HG03342 (cell line): ENCODE results near the gene NDOR1.

ENCODE experiments used
- ATAC-seq: cut with Tn5 transposase; IDR thresholded peaks from one replicate; pipeline ENCODE4 v1.9.1; 2021; ENCODE audit warnings: mild to moderate bottlenecking, moderate library complexity; ENCODE audit not compliant: unreplicated experiment

NDOR1 gene

GRCh38 chr9:137182836-137183235 lies 22.7 kb upstream of the NDOR1 start:
- no peak for ATAC-seq

- ATAC-seq: no peak
Observed at GRCh38 chr9:137183980-137184595, 21.4 kb upstream of the NDOR1 start.

DNA sequence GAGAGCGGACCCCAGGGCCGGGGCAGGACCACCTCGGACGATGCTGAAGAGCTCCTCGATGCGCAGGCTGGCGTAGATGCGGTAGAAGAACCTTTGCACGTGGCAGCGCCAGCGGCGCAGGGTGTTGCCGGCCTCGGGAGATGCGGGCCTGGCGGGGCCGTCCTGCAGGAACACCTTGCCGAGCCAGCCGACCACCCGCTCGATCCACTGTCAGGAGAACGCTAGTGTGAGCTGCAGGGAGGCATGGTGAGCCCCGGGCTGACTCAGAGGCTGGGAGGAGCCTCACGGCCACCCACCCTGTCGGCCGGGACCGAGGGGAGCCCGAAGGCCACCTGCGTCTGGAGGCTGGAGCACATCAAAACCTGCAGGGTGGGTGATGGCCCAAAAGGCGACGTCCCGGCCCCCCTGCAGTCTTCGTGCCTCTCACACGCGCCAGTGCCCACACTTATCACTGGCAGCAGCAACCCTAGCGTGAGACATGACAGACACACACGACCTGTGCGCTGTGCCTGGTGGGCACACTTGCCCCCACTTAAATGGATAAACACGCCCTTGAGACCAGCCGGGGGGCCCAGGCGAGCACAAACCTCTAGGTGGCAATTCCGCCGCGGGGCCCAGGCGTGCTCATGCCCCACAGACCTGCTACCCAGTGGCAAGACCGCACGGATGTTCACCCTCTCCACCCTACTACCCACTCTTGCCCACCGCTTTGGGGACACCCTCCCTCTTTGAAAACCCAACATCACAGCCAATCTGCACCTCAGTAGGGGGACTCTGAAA lies 20.4 kb upstream of the NDOR1 start:
- ATAC-seq: no peak

GRCh38 chr9:137185921-137186320 lies 19.6 kb upstream of the NDOR1 start:
- no peak for ATAC-seq

DNA sequence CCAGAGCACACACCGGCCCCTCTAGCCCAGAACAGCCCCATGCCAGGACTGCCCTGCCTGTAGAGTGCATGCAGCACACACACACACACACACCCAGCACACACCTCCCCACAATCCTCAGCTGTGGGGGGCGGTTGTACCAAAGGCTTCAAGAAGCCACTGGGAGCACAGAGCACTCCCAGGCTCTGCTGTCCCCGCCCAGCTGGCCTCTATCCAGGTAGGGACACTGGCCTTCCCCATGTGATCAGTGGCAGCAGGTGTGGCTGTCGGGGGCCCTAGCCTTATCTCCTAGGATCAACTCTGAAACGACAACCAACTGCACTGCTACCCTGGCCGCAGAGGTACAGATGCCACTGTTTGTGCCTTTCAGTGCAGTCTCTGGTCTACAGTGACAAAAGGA lies 19.1 kb upstream of the NDOR1 start:
- no peak for ATAC-seq

DNA sequence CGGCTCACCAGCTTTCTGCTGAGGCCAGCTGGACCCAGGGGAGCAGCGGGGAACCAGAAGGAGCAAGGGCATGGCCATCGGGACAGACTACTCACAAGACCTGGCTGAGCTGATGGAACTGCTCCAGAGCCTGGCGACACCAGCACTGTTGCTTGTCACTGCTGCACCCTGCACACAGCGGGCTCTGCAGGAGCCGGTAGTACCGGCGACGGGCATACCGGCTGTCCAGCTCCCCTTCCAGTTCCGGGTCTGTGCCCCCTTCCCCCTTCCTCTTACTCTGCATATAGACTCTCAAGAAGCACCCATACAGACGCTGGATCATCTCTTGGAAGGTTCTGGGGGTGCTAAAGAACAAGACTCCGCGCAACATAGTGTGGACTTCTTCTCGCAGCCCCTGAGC lies 18.1 kb upstream of the NDOR1 start:
- ATAC-seq: no peak

DNA sequence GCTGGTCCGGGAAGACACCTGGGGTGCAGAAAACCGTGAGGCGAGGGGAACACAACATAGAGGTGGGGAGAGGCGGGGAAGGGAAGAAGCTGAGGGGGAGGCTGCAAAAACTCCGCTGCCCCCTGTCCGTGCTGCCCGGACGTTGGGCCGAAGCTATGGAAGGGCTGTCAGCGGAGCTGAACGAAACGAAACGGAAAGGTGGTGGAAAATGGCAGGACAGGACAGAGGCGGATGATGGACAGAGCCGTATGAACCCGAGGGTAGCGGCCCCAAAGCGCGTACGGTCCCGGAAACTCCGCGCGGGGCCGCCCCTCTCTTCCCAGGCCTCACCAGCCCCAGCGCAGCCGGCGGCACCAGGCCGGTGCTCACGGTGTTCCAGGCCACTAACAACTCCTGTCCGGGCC lies 17.4 kb upstream of the NDOR1 start:
- ATAC-seq: no peak

DNA sequence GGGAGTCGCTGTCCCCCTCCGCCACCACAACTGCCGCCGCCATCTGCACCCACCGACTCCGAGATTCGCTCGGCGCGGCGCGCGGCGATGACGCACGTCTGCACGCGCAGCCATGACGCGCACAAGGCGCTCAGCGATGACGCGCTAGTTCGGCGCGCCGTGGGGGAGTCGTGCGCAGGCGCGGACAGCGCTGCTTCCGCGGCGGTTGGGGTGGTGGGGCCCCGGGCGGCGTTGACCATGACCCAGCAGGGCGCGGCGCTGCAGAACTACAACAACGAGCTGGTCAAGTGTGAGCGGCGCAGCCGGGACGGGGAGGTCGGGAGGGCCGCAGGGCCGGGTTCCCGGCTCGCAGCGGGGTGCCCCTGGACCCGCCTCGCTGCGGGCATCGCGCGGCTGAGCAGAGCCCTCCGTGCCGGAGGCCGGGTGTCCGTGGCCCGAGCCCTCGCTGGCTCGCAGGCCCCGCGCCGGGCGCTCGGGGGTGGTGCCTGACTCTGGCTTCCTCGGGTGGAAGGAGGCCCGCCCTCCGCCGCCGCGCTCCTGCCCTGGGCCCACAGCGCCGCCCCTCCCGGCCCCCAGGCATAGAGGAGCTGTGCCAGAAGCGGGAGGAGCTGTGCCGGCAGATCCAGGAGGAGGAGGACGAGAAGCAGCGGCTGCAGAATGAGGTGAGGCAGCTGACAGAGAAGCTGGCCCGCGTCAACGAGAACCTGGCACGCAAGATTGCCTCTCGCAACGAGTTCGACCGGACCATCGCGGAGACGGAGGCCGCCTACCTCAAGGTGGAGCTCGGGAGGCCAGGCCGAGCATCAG lies 16.8 kb upstream of the NDOR1 start, which contains the start of the genes ANAPC2 and SSNA1:
Gene ANAPC2, minus strand, starts transcription at position 71 of the 807 bp plus-strand sequence. Its CDS starts 28 bp downstream, at position 43.
Gene SSNA1, plus strand, starts transcription at position 187 of the 807 bp plus-strand sequence. Its CDS starts 51 bp downstream, at position 238.
- peak; percentile 78 for ATAC-seq

DNA sequence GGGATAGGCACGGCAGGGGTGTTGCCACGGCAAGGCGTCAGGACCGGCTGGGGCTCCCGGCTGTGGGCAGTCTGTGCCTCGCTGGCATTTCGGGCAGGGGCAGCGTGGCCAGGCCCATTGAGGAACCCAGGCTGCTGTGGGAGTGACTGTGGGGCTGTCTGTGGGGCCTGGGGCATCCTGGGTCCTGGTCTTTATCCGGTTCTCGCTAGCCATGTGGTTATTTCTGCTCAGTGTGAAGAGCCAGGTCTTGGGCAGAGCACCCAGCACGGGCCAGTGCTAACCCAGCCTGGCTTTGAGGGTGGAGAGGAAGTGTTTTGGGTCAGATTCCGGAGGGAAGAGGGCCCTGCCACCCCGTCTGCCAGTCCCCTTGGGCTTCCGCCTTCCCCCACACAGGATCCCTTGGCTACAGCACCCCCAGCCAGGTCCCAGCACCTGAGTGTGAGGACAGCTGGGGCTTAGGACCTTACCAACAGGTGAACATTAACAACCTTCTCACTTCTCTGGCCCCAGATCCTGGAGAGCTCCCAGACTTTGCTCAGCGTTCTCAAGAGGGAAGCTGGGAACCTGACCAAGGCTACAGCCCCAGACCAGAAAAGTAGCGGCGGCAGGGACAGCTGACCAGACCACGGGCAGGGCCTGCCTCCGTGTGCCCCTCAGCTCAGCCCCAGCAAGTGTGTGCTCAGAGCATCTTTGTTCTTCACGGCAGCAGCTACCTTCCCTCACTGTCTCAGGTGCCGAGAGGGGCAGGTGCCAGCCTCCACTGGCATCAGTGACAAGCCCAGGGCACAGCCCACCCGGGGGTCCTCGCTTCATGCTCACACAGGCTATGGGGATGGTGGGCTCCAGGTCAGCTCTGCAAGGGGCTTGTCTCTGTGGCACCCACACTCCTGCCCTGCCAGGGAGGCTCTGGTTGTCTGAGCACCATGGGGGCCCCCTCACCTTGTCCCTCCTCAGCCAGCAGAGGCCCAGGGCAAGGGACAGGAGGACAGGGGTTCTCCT lies 15.9 kb upstream of the NDOR1 start:
- no peak for ATAC-seq

GRCh38 chr9:137190315-137190856 lies 15.1 kb upstream of the NDOR1 start:
- ATAC-seq: no peak

- ATAC-seq: no peak
Observed at GRCh38 chr9:137191245-137191644, 14.3 kb upstream of the NDOR1 start.

DNA sequence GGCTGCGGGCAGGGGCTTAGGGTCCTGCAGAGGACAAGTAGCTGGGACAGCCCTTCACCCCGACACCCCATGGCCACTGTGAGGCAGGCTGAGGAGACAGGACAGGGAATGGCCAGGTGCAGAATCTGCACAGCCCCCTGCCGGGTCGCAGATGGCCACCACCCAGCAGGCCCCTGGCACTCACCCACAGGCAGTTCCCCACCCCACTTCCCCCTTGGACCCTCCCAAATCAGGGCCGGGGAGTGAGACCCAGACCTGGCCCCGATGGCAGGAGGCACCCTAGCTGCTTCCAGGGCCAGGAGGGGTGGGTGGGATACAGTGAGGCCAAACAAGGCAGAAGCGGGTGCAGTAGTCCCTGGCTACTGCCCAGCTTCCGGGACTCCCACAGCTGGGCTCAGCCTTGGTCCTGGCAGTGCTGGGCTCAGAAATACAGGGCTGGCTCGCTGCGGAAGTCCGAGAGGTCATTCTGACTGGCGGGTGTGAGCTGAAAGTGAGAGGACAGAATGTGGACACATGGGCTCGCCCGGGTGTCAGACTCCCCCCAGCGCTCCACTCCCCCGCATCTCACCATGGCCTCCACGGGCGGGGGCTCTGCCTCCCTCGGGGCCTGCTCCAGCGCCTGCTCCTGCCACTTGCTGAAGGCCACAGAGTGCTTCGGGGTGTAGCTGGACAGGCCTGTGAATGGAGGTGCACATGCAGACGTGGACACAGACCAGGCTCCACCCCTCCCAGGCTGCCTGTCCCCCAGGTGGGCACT lies 13.6 kb upstream of the NDOR1 start:
- ATAC-seq: no peak

GRCh38 chr9:137192448-137192780 lies 13.1 kb upstream of the NDOR1 start:
- no peak for ATAC-seq

GRCh38 chr9:137192859-137193258 lies 12.6 kb upstream of the NDOR1 start:
- no peak for ATAC-seq

GRCh38 chr9:137193771-137194170 lies 11.7 kb upstream of the NDOR1 start:
- ATAC-seq: no peak

DNA sequence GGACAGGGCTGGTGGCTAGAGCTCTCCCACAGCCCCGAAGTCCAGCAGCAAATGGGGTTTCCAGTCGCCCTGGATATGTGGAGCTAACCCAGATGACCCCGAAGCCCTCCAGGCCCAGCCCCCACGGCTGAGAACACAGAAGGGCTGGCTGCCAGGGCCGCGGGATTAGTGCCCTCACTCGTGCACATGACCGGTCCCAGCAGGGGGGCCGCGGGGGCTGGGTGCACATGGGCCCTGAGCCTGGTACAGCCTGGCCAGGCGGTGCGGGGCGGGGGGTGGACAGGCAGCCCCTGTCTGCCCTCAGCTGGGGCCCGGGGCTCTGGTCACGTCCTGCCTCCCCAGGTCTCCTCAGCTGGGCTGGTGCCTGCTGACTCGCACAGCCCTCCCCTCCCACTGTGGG lies 11.1 kb upstream of the NDOR1 start:
- ATAC-seq: no peak

GRCh38 chr9:137194909-137195308 lies 10.6 kb upstream of the NDOR1 start:
- ATAC-seq: no peak

DNA sequence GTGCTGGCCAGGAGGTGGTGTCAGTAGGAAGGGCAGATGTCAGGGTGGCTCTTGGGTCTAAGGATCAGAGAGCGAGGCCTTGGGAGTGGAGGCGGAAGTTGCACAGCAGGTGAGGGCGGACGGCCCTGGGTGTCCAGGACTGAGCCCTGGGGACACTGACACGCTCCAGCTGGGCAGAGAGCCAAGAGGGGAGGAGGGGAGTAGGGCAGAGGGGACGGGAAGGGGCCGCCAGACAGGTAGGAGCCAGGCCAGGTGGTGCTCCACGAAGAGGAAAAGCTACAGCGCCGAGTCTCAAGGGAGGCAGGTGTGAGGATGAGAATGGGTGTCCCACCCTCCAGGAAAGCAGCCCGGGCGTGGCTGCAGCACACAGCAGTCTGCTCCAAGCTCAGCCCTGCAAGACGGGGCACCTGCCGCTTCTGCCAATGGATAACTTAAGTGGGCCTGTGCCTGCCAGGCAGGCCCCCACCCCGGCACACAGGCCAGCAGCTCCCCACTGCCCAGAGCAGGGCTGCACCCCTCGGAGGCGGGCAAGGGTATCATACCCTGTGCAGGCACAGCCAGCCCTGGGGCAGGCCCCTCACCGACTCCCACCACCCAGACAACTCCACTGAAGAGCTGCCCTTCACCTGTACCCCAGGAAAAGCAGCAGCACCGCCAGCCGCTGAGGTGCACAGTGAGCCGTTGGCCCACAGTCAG lies 9.8 kb upstream of the NDOR1 start:
- ATAC-seq: no peak
